NCI-H2196 treated with DMSO at 0.1 percent for 48 hours (cell line): Measurements from ENCODE around the gene MIA.
"Not testable (repeated sequence)": the region's sequence is repeated elsewhere in the genome, so short reads cannot be mapped to it uniquely, and the experiment has no call there.

Experiments used
- DNase-seq: peaks from one replicate; lab custom pipeline; 2025; ENCODE audit not compliant: unreplicated experiment; lab: John Stamatoyannopoulos, UW

The MIA gene

GRCh38 chr19:40818480-40819399 lies 43.4 kb downstream of the MIA start:
- not testable (repeated sequence) for DNase-seq

GRCh38 chr19:40819479-40820234 lies 44.3 kb downstream of the MIA start:
- DNase-seq = not testable (repeated sequence)

DNA sequence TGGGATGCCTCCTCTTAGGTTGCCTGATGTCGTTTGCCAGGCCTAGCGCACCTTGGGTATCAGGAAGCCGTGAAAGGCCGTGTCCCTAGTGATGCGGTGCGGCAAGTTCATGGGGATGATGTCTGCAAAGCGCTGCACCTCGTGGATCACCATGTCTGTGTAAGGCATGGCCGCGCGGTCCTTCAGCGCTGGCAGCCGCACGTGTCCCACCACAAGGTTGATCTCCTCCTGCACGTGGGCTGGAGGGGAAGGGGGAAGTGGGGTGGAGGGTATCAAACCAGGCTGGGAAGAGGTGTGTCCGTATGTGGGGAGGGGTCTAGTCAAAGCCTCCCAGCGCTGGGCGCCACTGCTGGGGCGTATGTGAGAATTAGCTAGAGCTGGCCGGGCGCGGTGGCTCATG lies 46.8 kb downstream of the MIA start:
- no peak for DNase-seq

- DNase-seq = not testable (repeated sequence)
These were observed 47.6 kb downstream of the MIA start for GRCh38 chr19:40822704-40823553.

DNA sequence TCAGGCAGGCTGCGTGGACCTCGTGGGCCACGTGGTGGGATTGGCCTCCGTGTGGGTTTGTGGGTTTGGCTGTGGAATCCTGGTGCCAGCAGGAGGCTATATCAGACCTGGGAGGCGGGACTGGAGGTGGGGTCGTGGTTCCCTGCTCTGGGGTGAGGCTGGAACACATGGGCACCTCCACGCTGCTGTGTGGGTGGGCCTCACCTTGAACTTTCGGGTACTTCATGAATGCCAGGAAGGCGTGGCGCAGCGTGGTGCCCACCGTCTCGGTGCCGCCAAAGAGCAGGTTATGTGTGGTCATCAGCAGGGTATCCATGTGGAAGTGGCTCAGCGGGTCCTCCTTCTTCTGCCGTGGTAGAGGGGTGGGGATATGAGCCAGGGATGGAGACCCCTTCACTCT lies 49.6 kb downstream of the MIA start:
- DNase-seq = not testable (repeated sequence)

DNA sequence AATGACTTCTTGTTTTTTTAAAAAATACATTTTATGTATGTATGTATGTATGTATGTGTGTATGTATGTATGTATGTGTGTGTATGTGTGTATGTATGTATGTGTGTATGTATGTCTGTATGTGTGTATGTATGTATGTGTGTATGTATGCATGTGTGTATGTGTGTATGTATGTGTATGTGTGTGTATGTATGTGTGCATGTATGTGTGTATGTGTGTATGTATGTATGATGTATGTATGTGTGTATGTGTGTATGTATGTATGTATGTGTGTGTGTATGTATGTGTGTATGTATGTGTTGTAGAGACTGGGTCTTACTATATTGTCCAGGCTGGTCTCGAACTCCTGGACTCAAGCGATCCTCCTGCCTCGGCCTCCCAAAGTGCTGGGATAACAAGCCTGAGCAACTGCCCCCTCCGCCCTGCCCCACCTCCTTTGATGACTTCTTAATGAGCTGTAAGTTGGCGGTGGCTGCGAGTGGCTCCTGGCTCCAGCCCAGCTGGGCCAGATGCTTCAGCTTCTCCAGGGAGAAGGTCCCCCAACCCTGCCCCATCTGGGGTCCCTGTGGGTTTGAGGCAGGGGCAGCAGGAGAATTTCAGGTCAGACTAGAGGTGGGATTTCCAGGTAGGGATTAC lies 50.3 kb downstream of the MIA start:
- DNase-seq = not testable (repeated sequence)

DNA sequence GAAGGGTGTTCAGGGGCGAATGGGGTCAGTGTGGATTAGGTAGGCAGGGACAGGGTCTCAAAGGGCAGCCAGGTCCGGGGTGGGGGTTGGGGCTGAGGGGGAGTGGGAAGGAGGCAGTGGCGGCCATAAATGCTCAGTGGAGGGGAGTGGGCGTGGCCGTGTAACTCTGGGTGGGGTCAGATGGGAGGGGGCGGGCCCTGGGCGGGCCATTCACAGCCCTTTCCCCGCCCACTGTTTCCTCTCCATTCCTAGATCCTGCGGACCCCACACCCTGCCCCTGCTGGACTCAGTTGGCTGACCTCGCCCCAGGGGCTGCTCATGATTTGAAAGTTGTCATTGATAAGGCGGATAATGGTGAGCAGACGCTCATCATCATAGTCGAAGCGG lies 51.0 kb downstream of the MIA start:
- not testable (repeated sequence) for DNase-seq

GRCh38 chr19:40826699-40827385 lies 51.5 kb downstream of the MIA start:
- not testable (repeated sequence) for DNase-seq
